Activated CD4-positive, alpha-beta T cell treated with anti-CD3 and anti-CD28 coated beads for 1 hour (primary cell): Measurements from ENCODE around the gene CXCR1.
"Not testable (repeated sequence)": the region's sequence is repeated elsewhere in the genome, so short reads cannot be mapped to it uniquely, and the experiment has no call there.

ENCODE experiments used
- DNase-seq: peaks from one replicate; pipeline ENCODE4 v3.0.0-alpha.2; 2020

CXCR1 gene

GRCh38 chr2:218166791-218167190 lies at the start of gene CXCR1:
Gene CXCR1 (minus strand): TSS chr2:218166962. CDS start chr2:218165211, 1,751 bp downstream.
- DNase-seq = peak; percentile 16

GRCh38 chr2:218216336-218216673 lies 49.5 kb upstream of the CXCR1 start:
- DNase-seq = no peak

- DNase-seq = no peak
These were observed 47.4 kb upstream of the CXCR1 start for GRCh38 chr2:218214116-218214515.

DNA sequence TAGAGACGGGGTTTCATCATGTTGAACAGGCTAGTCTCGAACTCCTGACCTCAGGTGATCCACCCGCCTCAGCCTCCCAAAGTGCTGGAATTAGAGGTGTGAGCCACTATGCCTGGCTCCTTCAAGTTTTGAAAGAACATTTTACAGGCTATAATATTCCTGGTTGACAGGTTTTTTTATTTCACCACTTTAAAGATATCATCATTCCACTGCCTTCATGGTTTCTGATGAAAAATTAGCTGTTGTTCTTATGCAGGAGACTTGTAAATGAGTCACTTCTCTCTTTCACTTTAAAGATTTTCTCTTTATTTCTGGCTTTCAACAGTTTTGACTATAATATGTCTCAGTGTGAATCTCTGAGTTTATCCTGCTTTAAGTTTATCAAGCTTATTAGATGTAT lies 42.3 kb upstream of the CXCR1 start:
- no peak for DNase-seq

DNA sequence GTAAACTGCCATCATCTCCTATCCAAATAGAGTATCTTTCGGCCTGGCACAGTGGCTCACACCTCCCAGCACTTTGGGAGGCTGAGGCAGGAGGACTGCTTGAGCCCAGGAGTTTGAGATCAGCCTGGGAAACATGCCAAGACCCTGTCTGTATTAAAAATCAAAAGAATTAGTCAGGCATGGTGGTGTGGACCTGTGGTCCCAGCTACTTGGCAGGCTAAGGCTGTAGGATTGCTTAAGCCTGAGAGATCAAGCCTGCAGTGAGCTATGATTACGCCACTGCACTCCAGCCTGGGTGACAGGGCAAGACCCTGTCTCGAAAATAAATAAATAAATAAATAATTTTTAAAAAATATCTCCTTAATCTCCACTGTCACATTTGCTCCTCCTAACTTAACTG lies 35.5 kb upstream of the CXCR1 start:
- no peak for DNase-seq

DNA sequence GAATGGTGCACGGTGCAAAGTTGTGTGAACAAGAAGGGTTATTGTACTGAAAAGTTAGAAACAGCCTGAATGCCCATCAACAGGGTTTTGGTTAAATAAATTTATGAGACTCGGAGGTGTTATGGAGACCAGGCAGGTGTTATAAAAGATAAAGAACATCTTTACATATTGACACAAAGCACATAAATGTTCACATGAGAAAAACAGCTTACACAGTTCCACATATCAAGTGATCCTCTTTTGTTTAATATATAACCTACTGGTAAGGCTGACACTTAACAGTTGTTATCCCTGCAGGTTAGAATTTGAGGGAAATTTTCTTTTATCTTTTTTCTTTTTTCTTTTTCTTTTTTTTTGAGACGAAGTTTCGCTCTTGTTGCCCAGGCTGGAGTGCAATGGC lies 30.2 kb upstream of the CXCR1 start:
- DNase-seq = no peak

GRCh38 chr2:218194880-218195279 lies 28.1 kb upstream of the CXCR1 start:
- DNase-seq = no peak

GRCh38 chr2:218193701-218194100 lies 26.9 kb upstream of the CXCR1 start:
- DNase-seq = no peak

- no peak for DNase-seq
These were observed 26.2 kb upstream of the CXCR1 start for GRCh38 chr2:218192902-218193430.

DNA sequence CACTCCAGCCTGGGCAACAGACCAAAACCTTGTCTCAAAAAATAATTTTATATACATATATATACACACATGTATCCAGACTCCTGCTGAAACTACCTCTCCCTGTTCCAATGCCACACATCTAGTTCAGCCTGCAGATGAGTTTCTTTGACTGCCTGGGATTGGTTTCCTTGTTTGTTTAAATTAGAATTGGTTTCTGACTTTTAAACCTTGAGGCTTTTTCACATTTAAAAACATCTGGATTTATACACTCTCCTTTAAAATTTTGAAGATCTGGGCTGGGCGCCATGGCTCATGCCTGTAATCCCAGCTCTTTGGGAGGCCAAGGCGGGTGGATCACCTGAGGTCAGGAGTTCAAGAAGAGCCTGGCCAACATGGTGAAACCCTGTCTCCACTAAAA lies 21.8 kb upstream of the CXCR1 start:
- DNase-seq = no peak

GRCh38 chr2:218187296-218188015 lies 20.7 kb upstream of the CXCR1 start:
- DNase-seq = no peak

- no peak for DNase-seq
These were observed 20.1 kb upstream of the CXCR1 start for GRCh38 chr2:218186876-218187275.

GRCh38 chr2:218186355-218186766 lies 19.6 kb upstream of the CXCR1 start:
- DNase-seq = peak; percentile 56

GRCh38 chr2:218184331-218184730 lies 17.6 kb upstream of the CXCR1 start:
- DNase-seq = no peak

GRCh38 chr2:218180467-218181114 lies 13.8 kb upstream of the CXCR1 start:
- DNase-seq = no peak

DNA sequence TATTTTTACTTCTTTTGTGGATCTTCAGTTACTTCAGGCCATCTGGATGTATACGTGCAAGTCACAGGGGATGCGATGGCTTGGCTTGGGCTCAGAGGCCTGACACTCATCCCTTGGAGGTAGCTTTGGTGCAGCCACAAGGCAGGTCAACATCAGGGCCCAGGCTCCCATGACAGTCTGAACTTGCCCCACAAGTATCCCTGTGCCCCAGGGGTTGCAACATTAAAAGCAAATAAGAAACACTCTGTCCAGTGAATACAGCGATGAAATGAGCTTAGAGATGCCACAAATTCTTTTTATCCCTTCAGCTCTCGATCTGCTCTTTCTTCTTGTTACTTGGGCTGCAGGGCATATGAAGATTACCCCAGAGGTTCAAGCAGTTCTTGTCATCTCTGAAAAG lies 13.0 kb upstream of the CXCR1 start:
- DNase-seq = no peak

GRCh38 chr2:218172845-218173244 lies 6.1 kb upstream of the CXCR1 start:
- DNase-seq = no peak

DNA sequence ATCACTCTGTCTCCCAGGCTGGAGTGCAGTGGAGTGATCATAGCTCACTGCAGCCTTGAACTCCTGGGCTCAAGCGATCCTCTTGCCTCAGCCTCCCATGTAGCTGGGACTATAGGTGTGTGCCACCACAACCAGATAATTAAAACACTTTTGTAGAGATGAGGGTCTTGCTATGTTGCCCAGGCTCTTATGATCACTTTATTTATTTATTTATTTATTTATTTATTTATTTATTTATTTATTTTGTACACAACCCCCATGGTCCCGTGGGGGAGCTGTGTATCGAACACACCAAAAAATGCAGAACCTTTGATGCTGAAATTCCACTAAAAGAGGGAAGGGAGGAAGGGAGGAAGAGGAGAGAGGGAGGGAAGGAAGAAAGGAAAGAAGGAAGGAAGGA lies 5.0 kb upstream of the CXCR1 start:
- not testable (repeated sequence) for DNase-seq

DNA sequence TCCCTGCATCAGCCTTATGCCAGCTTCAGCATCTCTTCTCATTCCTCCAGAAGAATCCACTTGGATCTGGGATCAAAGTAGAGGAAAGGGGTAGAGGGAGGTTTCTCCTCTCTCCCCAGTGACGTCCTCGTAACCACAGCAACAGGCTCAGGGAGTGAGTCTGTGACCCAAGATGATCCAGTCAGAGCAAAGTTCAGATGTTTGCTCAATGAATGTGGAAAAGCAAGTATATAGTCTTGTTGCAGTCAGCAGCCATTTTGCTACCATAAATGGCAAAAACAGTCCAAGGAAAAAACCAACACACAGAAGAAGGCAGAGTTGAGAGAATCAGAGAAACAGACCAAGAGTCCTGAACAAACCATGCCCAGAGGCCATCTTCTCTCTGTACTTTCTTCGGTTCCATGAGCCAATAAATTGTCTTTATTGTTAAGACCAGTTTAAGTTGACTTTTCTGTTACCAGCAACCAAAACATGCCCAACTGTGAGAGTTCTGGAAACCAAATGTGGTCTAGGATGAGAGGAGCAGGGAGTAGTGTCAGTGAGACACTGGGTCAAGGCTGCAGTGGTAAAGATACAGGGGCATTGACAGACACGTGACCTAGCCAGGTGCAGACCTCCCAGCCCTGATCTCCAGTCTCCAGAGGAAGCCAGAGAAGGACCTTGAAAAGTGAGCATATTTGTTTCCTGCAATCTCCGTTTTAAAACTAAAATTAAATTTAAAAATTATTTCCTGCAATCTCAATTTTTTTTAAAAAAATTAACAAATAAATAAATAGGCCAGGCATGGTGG lies 3.2 kb upstream of the CXCR1 start:
- DNase-seq = no peak

DNA sequence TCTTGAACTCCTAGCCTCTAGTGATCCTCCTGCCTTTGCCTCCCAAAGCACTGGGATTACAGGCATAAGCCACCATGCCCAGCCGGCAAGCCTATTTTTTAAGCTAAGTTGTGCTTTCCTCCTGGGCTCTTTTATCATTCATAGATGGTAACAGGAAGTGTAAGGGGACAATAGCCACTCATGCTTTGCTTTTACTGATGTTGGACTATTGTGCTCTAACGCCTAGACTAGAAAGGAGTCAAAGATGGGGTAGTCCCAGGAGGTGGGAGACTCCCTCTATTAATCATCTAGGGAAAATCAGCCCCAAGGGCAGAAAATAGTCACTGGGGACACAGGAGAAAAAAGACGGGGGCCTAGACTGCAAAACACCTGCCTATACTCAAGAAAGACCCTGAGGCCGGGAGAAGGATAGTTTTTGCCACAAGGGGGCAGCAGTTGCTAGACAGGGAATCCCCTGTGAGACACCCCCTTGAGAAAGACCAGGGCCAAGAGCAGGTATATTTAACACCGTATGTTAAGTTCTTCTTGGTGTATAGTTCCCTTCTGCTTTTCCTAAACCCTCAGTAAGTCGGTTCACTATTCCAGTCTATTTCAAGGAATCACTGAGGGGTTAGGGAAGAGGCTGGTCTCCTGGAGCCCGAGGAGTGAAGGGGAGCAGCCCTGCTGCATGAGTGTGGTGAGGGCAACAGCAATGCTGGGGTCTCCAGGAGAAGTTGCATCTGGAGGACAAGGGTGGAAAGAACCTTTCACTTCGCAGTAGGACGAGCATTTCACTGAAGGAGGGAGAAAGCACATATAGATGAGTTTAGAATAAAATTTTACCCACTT lies 2.1 kb upstream of the CXCR1 start:
- peak; percentile 39 for DNase-seq

- no peak for DNase-seq
These were observed 1.3 kb upstream of the CXCR1 start for GRCh38 chr2:218168016-218168415.

DNA sequence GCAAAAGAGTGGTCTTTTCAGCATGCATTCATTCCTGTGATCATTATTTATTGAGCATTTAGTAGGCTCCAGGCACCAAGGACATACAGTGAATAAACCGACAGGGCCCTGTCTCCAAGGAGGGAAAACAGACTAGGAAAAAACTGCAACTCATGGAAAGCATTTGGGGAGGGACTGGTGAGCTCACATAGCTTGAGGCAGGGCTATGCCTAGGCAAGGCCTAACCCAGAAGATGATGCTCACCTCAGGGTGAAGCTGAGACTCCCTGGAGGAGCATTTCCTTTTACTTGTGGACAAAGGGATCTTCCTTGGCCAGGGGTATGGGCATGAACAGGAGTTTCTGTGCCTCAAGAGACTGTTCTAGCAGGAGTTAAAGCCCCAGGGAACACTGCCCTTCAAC lies 3.9 kb downstream of the CXCR1 start:
- DNase-seq = no peak

DNA sequence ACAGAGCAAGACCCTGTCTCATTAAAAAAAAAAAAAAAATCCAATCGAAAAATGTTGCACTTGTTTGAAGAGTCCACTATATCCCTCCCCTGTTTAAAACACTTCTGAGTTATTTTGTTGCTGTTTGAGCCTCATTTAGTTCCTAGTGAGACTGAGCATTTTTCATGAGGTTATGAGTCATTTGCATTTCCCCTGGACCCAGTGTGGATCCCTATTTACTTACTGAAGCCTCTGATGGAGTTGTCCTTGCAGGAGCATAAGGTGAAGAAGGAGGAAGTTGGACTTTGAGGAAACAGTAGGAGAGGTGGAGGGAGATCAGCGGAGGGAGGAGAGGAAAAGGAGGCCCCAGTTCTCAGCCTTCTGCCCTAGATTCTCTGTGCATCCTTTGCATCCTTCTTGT lies 5.1 kb downstream of the CXCR1 start:
- DNase-seq = no peak
